GM21717 (cell line): ENCODE data around the gene SERGEF.

Experiments used
- ATAC-seq: cut with Tn5 transposase; IDR thresholded peaks from one replicate; pipeline ENCODE4 v1.9.1; 2021; ENCODE audit warnings: mild to moderate bottlenecking, moderate library complexity; ENCODE audit not compliant: unreplicated experiment

The SERGEF gene

DNA sequence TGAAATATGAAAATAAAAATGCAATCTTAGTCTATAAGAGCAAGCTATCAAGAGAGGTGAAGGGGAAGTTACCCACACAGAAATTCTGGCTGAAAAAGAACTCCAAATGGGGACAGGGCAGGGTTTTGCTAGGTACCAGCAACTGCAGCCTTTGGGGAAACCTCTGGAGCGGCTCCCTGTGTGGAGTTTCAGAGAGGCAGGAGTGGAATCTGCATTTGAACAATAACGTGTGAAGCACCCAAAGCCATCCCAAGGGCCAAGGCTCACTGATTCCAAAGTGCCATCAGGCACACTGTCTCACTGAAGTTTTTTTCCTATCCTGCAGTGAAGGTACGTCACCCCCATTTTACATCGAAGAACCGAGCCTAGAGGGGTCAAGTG, 190.5 kb downstream of the SERGEF start:
- no peak for ATAC-seq

DNA sequence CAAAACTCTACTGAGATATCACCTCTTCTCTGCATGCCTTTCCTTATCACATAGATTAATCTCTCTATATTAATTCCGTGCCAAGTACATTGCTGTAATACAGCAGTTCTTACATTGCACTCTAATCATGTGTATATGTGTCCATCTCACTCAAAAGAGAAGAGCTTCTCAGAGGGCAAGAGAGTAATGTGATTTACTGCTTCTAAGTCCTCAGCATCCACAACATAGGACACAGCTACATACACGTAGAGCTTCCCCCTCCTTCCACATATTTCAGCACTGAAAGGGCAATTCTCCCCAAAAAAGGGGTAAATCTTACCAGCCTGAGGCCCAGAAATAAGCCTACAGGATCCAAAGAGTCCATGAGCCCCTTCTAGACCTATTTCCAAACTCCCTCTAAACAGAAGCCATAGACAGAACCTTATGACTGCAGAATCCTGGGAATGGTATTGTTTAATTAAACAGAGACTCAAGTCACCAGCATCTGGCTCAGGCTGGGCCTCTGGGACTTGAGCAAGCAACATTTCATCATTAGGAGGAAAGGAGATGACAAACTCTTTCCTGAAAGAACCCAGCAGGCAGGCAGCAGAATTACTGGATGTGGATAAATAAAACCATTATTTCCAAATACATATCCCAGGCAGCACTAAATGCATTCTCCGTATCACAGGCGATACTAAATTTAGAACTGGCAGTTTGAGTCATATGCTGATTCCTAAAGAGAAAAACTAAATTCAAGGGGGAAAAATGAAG, 191.0 kb downstream of the SERGEF start:
- ATAC-seq, result no peak

- no peak for ATAC-seq
These were observed 196.5 kb downstream of the SERGEF start for GRCh38 chr11:17816232-17816931.

- no peak for ATAC-seq
These were observed 198.3 kb downstream of the SERGEF start for GRCh38 chr11:17814546-17814945.

GRCh38 chr11:17813391-17814059, 199.3 kb downstream of the SERGEF start:
- ATAC-seq, result no peak

- no peak for ATAC-seq
These were observed 200.0 kb downstream of the SERGEF start for GRCh38 chr11:17812865-17813187.

- no peak for ATAC-seq
These were observed 200.6 kb downstream of the SERGEF start for GRCh38 chr11:17812091-17812864.

DNA sequence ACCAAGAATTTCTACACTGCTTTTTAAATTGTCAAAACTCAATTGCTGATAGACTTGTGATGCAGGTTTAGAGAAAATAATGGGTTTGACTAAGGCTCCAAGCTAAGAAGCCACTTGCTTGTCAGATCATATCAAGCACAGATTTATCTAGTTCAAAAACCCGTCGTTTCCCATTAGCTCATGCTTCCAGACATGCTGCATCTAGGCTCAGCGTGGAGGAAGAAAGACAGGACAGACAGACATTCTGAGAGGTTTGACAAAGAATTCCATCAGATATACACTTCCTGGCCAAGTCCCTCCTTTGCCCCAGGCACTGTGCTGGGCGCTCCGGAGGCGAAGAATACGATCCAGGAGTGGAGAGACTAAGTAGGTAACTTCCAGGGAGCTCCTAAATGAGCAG, 201.5 kb downstream of the SERGEF start:
- ATAC-seq, result no peak

DNA sequence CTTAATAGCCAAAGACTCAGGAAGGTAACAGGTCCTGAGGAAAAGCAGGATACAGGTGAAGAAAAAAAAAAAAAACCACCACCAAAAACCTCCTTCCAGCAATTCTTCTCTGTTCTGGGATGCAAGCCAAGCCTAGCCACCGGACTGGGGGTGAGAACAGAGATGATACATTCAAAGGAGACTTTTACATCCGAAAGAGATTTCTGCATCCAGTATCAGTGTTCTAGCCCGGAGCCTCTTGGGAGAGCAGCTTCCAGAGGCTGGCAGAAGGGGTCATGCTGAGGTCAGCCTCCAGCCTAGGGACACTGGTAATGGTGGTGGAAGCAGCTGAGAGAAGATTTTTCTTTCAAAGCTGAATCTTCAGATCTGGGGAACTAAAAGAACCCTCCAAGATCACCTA, 202.1 kb downstream of the SERGEF start:
- ATAC-seq, result no peak

GRCh38 chr11:17810041-17810440, 202.8 kb downstream of the SERGEF start:
- ATAC-seq, result no peak

GRCh38 chr11:17807034-17807433, 205.8 kb downstream of the SERGEF start:
- ATAC-seq, result no peak

DNA sequence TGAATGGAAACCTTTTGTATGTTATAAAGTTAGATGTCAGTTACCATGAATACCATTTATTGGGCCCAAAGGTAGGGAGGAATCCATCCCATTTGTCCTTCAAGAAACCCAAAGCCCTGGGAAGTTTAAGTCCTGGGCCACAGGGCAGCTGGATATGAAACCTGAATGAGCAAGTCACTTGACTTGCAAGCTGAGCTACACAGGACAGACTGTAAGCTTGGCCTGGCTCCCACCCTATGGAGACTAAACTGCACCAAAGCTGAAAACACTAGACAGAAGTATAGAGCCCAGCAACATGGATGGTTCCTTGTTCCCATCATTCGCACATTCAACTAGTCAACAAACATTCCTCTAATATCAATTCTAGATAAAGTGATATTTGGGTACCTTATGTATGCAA, 207.0 kb downstream of the SERGEF start:
- ATAC-seq, result no peak

DNA sequence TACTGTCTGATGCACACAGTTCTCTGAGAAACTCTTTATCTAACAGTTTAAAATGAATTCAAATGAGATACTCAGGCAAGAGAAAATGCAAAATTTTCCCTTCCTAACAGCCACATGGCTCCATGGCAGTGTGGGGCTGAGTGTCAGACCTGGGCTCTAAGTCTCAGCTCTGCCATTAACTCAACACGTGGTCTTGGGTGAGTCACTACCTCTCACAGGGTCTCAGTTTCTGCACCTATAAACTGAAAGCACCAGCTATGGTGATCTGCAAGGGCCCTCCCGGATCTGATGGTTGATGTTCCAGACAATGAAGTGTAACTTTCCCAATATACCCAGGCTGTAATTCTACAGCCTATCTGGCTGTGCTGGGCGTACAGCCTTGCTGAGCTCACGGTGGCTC, 207.8 kb downstream of the SERGEF start:
- no peak for ATAC-seq

GRCh38 chr11:17803754-17804334, 209.0 kb downstream of the SERGEF start:
- no peak for ATAC-seq

DNA sequence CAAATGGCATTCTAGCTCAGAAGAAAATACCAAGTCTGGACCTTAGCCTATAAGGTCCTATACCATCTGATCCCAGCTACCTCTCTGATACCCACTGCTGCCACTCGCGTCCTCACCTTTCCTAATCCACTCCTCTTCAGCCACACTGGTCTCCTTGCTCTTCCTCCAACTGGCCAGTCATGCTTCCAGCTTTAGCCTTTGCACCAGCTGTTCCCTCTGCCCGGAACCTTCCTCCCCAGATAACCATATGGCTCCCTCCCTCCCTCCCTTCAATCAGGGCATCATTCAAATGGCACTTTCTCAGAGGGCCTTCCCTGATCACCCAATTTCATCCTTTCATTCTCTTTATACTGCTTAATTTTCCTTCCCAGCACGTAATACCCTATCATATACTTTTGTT, 210.4 kb downstream of the SERGEF start:
- ATAC-seq, result no peak

DNA sequence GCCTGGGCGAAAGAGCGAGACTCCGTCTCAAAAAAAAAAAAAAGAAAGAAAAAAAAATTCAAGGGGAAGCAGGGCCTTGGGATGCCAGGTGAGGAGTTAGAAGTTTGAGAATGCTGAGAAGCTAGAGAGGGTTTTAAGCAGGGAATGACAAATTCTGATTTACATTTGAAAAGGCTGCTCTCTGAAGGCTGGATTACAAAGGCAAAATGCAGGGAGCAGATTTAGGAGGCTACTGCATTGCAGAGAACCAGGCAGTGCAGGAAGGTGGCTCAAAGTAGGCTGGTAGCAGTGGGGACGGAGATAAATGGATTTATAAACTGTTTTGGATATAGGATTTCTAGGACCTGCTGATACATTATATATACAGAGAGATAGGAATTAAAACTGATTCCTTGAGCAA, 211.7 kb downstream of the SERGEF start:
- ATAC-seq, result no peak

DNA sequence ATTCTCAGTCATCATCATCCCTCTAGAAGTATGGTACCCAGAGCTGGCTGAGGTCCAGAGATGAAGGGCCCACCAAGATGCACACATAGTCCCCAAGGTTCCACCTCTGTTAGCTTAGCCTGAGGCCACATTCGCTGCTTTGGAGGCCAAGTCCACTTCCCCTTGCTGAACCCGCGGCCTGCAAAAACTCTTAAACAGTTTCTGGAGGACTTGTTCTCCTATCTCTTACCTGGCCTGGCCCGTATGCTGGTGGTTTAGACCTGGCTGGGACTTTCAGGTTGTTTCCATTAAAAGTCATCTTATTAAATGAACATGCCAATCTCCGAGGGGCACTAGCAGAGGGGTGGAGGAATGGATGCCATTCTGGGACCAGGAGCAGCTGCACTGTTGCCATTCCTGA, 213.7 kb downstream of the SERGEF start:
- no peak for ATAC-seq

- ATAC-seq, result no peak
These were observed 214.1 kb downstream of the SERGEF start for GRCh38 chr11:17798716-17799115.

- ATAC-seq, result no peak
These were observed 214.6 kb downstream of the SERGEF start for GRCh38 chr11:17798253-17798652.

GRCh38 chr11:17796154-17796553, 216.7 kb downstream of the SERGEF start:
- ATAC-seq, result no peak

DNA sequence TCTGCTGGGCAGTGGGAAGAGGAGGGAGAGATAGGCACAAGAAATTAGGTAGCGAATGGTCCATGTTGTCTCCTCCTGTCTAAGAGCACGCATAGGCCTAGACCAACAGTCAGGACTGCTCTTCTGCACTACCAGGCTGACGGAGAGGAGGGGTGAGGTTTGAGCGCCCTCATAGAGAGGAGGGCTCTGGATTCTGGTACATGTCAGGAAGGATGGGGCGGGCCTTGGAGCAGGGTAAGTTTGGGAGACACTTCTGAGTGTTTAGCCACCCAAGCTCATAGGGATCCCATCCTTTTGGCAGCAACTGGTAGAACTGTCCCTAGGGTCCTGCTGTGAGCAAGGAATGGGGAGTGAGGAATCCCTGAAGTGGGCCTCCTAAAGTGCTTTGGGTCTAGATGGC, 217.9 kb downstream of the SERGEF start:
- no peak for ATAC-seq
